ENCODE measurements around the gene USP17L30.
"Not testable (repeated sequence)": the region's sequence is repeated elsewhere in the genome, so short reads cannot be mapped to it uniquely, and the experiment has no call there.

USP17L30 gene, protein sequence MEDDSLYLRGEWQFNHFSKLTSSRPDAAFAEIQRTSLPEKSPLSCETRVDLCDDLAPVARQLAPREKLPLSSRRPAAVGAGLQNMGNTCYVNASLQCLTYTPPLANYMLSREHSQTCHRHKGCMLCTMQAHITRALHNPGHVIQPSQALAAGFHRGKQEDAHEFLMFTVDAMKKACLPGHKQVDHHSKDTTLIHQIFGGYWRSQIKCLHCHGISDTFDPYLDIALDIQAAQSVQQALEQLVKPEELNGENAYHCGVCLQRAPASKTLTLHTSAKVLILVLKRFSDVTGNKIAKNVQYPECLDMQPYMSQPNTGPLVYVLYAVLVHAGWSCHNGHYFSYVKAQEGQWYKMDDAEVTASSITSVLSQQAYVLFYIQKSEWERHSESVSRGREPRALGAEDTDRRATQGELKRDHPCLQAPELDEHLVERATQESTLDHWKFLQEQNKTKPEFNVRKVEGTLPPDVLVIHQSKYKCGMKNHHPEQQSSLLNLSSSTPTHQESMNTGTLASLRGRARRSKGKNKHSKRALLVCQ

DNA sequence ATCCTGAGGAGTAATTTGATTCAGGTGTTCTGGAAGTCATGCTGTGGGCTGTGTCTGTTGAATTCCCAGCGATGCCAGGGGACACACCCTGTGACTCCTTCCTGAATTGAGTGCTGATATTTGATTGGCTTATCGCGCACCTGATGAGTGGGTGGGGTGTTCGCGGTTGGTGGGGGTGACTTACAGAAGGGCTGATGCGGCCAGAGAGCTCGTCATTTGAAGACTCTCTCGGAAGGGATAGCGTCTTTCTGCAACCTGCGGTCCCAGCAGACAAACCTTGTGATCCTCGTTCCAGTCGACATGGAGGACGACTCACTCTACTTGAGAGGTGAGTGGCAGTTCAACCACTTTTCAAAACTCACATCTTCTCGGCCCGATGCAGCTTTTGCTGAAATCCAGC is at the start of gene USP17L30:
Gene USP17L30 (plus strand): TSS at position 301 of the 400 bp plus-strand sequence. CDS start 0 bp downstream, at position 301.
- not testable (repeated sequence) for H3K4me1 ChIP-seq (ENCODE audit: control insufficient read depth in 2 of 2, insufficient read depth in 2 of 2, low read length in 2 of 2); H3K36me3 ChIP-seq (ENCODE audit: control insufficient read depth in 2 of 2, insufficient read depth in 2 of 2, low read length in 2 of 2); H3K4me3 ChIP-seq (ENCODE audit: low read length in 2 of 2); H3K9me3 ChIP-seq (ENCODE audit: control insufficient read depth in 2 of 2, low read length in 2 of 2); H3K9ac ChIP-seq (ENCODE audit: low read depth in 1 of 2, low read length in 2 of 2); H3K27me3 ChIP-seq (ENCODE audit: control insufficient read depth in 2 of 2, insufficient read depth in 2 of 2, low read length in 2 of 2); H3K27ac ChIP-seq (ENCODE audit: low read depth in 2 of 2, low read length in 2 of 2)

DNA sequence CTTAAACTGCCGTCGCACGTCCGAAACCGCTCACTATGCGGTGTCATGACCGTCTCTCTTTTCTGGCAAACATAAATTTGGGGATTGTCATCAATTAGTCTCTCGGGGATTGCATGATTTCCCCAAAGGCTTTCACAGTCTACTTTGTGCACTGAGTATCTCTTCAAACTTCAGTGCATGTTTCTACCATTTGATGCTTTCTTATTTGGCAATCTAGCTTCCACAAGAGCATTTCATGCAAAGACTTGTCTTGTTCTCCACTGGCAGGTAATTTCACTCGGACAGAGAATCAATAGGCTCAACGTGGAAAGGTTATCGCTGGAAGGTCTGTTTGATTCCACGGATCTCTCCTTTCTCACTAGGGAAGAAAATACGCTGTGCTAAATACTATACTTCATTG is 38.7 kb upstream of the USP17L30 start:
- H3K9ac ChIP-seq (ENCODE audit: low read depth in 1 of 2, low read length in 2 of 2); H3K36me3 ChIP-seq (ENCODE audit: control insufficient read depth in 2 of 2, insufficient read depth in 2 of 2, low read length in 2 of 2); H3K4me1 ChIP-seq (ENCODE audit: control insufficient read depth in 2 of 2, insufficient read depth in 2 of 2, low read length in 2 of 2); H3K27ac ChIP-seq (ENCODE audit: low read depth in 2 of 2, low read length in 2 of 2); H3K27me3 ChIP-seq (ENCODE audit: control insufficient read depth in 2 of 2, insufficient read depth in 2 of 2, low read length in 2 of 2); H3K4me3 ChIP-seq (ENCODE audit: low read length in 2 of 2); H3K9me3 ChIP-seq (ENCODE audit: control insufficient read depth in 2 of 2, low read length in 2 of 2): not testable (repeated sequence)

- H3K36me3 ChIP-seq (ENCODE audit: control insufficient read depth in 2 of 2, insufficient read depth in 2 of 2, low read length in 2 of 2); H3K4me3 ChIP-seq (ENCODE audit: low read length in 2 of 2); H3K27ac ChIP-seq (ENCODE audit: low read depth in 2 of 2, low read length in 2 of 2); H3K9ac ChIP-seq (ENCODE audit: low read depth in 1 of 2, low read length in 2 of 2); H3K9me3 ChIP-seq (ENCODE audit: control insufficient read depth in 2 of 2, low read length in 2 of 2); H3K27me3 ChIP-seq (ENCODE audit: control insufficient read depth in 2 of 2, insufficient read depth in 2 of 2, low read length in 2 of 2); H3K4me1 ChIP-seq (ENCODE audit: control insufficient read depth in 2 of 2, insufficient read depth in 2 of 2, low read length in 2 of 2): not testable (repeated sequence)
These were observed 38.1 kb upstream of the USP17L30 start, which contains the start of gene USP17L24 for GRCh38 chr4:9324865-9325264. Gene USP17L24, plus strand, starts transcription at chr4:9325165. Its CDS starts 0 bp downstream, at chr4:9325165.

- not testable (repeated sequence) for H3K27me3 ChIP-seq (ENCODE audit: control insufficient read depth in 2 of 2, insufficient read depth in 2 of 2, low read length in 2 of 2)
These were observed 33.3 kb upstream of the USP17L30 start, which contains the start of gene USP17L25 for GRCh38 chr4:9329611-9330010. Gene USP17L25, plus strand, starts transcription at chr4:9329911. Its CDS starts 0 bp downstream, at chr4:9329911.

GRCh38 chr4:9334358-9334757 is 28.6 kb upstream of the USP17L30 start, which contains the start of gene USP17L26:
Gene USP17L26, plus strand, starts transcription at chr4:9334658. Its CDS starts 0 bp downstream, at chr4:9334658.
- not testable (repeated sequence) for H3K9ac ChIP-seq (ENCODE audit: low read depth in 1 of 2, low read length in 2 of 2); H3K4me3 ChIP-seq (ENCODE audit: low read length in 2 of 2); H3K9me3 ChIP-seq (ENCODE audit: control insufficient read depth in 2 of 2, low read length in 2 of 2); H3K4me1 ChIP-seq (ENCODE audit: control insufficient read depth in 2 of 2, insufficient read depth in 2 of 2, low read length in 2 of 2); H3K27me3 ChIP-seq (ENCODE audit: control insufficient read depth in 2 of 2, insufficient read depth in 2 of 2, low read length in 2 of 2); H3K36me3 ChIP-seq (ENCODE audit: control insufficient read depth in 2 of 2, insufficient read depth in 2 of 2, low read length in 2 of 2); H3K27ac ChIP-seq (ENCODE audit: low read depth in 2 of 2, low read length in 2 of 2)

More at GRCh38 chr4:9329611-9330010, 33.3 kb upstream of the USP17L30 start, which contains the start of gene USP17L25:
- H3K4me3 ChIP-seq (ENCODE audit: low read length in 2 of 2); H3K4me1 ChIP-seq (ENCODE audit: control insufficient read depth in 2 of 2, insufficient read depth in 2 of 2, low read length in 2 of 2); H3K9me3 ChIP-seq (ENCODE audit: control insufficient read depth in 2 of 2, low read length in 2 of 2); H3K9ac ChIP-seq (ENCODE audit: low read depth in 1 of 2, low read length in 2 of 2); H3K36me3 ChIP-seq (ENCODE audit: control insufficient read depth in 2 of 2, insufficient read depth in 2 of 2, low read length in 2 of 2); H3K27ac ChIP-seq (ENCODE audit: low read depth in 2 of 2, low read length in 2 of 2): not testable (repeated sequence)

DNA sequence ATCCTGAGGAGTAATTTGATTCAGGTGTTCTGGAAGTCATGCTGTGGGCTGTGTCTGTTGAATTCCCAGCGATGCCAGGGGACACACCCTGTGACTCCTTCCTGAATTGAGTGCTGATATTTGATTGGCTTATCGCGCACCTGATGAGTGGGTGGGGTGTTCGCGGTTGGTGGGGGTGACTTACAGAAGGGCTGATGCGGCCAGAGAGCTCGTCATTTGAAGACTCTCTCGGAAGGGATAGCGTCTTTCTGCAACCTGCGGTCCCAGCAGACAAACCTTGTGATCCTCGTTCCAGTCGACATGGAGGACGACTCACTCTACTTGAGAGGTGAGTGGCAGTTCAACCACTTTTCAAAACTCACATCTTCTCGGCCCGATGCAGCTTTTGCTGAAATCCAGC is 23.8 kb upstream of the USP17L30 start, which contains the start of gene USP17L5:
Gene USP17L5 (plus strand): TSS at position 301 of the 400 bp plus-strand sequence. CDS start 0 bp downstream, at position 301.
- H3K4me1 ChIP-seq (ENCODE audit: control insufficient read depth in 2 of 2, insufficient read depth in 2 of 2, low read length in 2 of 2); H3K9me3 ChIP-seq (ENCODE audit: control insufficient read depth in 2 of 2, low read length in 2 of 2); H3K36me3 ChIP-seq (ENCODE audit: control insufficient read depth in 2 of 2, insufficient read depth in 2 of 2, low read length in 2 of 2); H3K27ac ChIP-seq (ENCODE audit: low read depth in 2 of 2, low read length in 2 of 2); H3K4me3 ChIP-seq (ENCODE audit: low read length in 2 of 2); H3K27me3 ChIP-seq (ENCODE audit: control insufficient read depth in 2 of 2, insufficient read depth in 2 of 2, low read length in 2 of 2); H3K9ac ChIP-seq (ENCODE audit: low read depth in 1 of 2, low read length in 2 of 2): not testable (repeated sequence)

DNA sequence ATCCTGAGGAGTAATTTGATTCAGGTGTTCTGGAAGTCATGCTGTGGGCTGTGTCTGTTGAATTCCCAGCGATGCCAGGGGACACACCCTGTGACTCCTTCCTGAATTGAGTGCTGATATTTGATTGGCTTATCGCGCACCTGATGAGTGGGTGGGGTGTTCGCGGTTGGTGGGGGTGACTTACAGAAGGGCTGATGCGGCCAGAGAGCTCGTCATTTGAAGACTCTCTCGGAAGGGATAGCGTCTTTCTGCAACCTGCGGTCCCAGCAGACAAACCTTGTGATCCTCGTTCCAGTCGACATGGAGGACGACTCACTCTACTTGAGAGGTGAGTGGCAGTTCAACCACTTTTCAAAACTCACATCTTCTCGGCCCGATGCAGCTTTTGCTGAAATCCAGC is 19.1 kb upstream of the USP17L30 start, which contains the start of gene USP17L27:
Gene USP17L27 (plus strand): TSS at position 301 of the 400 bp plus-strand sequence. CDS start 0 bp downstream, at position 301.
- not testable (repeated sequence) for H3K4me3 ChIP-seq (ENCODE audit: low read length in 2 of 2); H3K27ac ChIP-seq (ENCODE audit: low read depth in 2 of 2, low read length in 2 of 2); H3K9ac ChIP-seq (ENCODE audit: low read depth in 1 of 2, low read length in 2 of 2); H3K4me1 ChIP-seq (ENCODE audit: control insufficient read depth in 2 of 2, insufficient read depth in 2 of 2, low read length in 2 of 2); H3K36me3 ChIP-seq (ENCODE audit: control insufficient read depth in 2 of 2, insufficient read depth in 2 of 2, low read length in 2 of 2); H3K9me3 ChIP-seq (ENCODE audit: control insufficient read depth in 2 of 2, low read length in 2 of 2); H3K27me3 ChIP-seq (ENCODE audit: control insufficient read depth in 2 of 2, insufficient read depth in 2 of 2, low read length in 2 of 2)

GRCh38 chr4:9348593-9348992 is 14.3 kb upstream of the USP17L30 start, which contains the start of gene USP17L28:
Gene USP17L28, plus strand, starts transcription at chr4:9348893. Its CDS starts 0 bp downstream, at chr4:9348893.
- H3K4me3 ChIP-seq (ENCODE audit: low read length in 2 of 2); H3K36me3 ChIP-seq (ENCODE audit: control insufficient read depth in 2 of 2, insufficient read depth in 2 of 2, low read length in 2 of 2); H3K9ac ChIP-seq (ENCODE audit: low read depth in 1 of 2, low read length in 2 of 2); H3K9me3 ChIP-seq (ENCODE audit: control insufficient read depth in 2 of 2, low read length in 2 of 2); H3K27ac ChIP-seq (ENCODE audit: low read depth in 2 of 2, low read length in 2 of 2); H3K4me1 ChIP-seq (ENCODE audit: control insufficient read depth in 2 of 2, insufficient read depth in 2 of 2, low read length in 2 of 2); H3K27me3 ChIP-seq (ENCODE audit: control insufficient read depth in 2 of 2, insufficient read depth in 2 of 2, low read length in 2 of 2): not testable (repeated sequence)

DNA sequence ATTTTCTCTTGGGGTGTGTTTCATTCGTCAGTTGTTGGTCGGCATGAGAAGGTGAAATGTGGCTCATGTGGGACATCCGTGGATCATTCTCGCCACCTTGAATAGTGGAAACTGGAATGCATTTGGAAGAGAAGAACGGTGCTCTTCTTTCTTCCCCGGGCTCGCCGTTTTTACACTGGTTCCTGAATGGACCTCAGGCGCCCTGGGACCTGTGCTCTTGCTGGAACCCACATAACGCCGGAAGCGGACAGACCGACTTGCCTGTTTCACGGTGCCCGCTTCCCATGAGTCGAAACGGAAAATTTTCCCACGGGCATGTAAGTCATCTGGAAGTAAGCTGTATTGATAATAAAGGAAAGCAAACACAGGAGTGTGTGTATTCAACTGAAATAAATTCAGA is 12.1 kb upstream of the USP17L30 start:
- not testable (repeated sequence) for H3K27me3 ChIP-seq (ENCODE audit: control insufficient read depth in 2 of 2, insufficient read depth in 2 of 2, low read length in 2 of 2); H3K9me3 ChIP-seq (ENCODE audit: control insufficient read depth in 2 of 2, low read length in 2 of 2); H3K9ac ChIP-seq (ENCODE audit: low read depth in 1 of 2, low read length in 2 of 2); H3K4me3 ChIP-seq (ENCODE audit: low read length in 2 of 2); H3K36me3 ChIP-seq (ENCODE audit: control insufficient read depth in 2 of 2, insufficient read depth in 2 of 2, low read length in 2 of 2); H3K27ac ChIP-seq (ENCODE audit: low read depth in 2 of 2, low read length in 2 of 2); H3K4me1 ChIP-seq (ENCODE audit: control insufficient read depth in 2 of 2, insufficient read depth in 2 of 2, low read length in 2 of 2)

- H3K4me3 ChIP-seq (ENCODE audit: low read length in 2 of 2); H3K36me3 ChIP-seq (ENCODE audit: control insufficient read depth in 2 of 2, insufficient read depth in 2 of 2, low read length in 2 of 2); H3K27ac ChIP-seq (ENCODE audit: low read depth in 2 of 2, low read length in 2 of 2); H3K27me3 ChIP-seq (ENCODE audit: control insufficient read depth in 2 of 2, insufficient read depth in 2 of 2, low read length in 2 of 2); H3K9me3 ChIP-seq (ENCODE audit: control insufficient read depth in 2 of 2, low read length in 2 of 2); H3K4me1 ChIP-seq (ENCODE audit: control insufficient read depth in 2 of 2, insufficient read depth in 2 of 2, low read length in 2 of 2); H3K9ac ChIP-seq (ENCODE audit: low read depth in 1 of 2, low read length in 2 of 2): not testable (repeated sequence)
These were observed 9.6 kb upstream of the USP17L30 start, which contains the start of gene USP17L29 for GRCh38 chr4:9353338-9353737. Gene USP17L29, plus strand, starts transcription at chr4:9353638. Its CDS starts 0 bp downstream, at chr4:9353638.
